Stimulated activated CD8-positive, alpha-beta memory T cell treated with anti-CD3 and anti-CD28 coated beads, Interleukin-15, amount 100 ng/mL, for 24 hours (primary cell): ENCODE measurements around the gene PSMG4.
"Not testable (repeated sequence)": the region's sequence is repeated elsewhere in the genome, so short reads cannot be mapped to it uniquely, and the experiment has no call there.

Experiments used
- DNase-seq: peaks from one replicate; pipeline ENCODE4 v3.0.0-alpha.2; 2020; ENCODE audit warnings: low read depth

Gene PSMG4

DNA sequence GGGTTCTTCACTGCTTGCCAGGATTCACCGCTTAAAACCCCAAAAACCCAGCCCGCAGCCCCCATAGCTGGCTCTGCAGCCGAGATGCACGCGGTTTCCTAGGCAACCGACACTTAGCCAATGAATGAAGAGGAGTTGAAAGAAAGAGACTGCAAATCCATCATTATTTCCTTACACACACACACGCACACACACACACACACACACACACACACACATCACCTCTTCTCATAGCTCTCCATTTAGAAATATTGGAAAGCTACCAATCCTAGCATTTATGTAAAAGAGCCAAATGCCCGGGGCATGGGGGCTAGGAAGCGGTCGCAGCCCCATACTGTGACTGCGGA, 27.9 kb upstream of the PSMG4 start:
- DNase-seq, result no peak

DNA sequence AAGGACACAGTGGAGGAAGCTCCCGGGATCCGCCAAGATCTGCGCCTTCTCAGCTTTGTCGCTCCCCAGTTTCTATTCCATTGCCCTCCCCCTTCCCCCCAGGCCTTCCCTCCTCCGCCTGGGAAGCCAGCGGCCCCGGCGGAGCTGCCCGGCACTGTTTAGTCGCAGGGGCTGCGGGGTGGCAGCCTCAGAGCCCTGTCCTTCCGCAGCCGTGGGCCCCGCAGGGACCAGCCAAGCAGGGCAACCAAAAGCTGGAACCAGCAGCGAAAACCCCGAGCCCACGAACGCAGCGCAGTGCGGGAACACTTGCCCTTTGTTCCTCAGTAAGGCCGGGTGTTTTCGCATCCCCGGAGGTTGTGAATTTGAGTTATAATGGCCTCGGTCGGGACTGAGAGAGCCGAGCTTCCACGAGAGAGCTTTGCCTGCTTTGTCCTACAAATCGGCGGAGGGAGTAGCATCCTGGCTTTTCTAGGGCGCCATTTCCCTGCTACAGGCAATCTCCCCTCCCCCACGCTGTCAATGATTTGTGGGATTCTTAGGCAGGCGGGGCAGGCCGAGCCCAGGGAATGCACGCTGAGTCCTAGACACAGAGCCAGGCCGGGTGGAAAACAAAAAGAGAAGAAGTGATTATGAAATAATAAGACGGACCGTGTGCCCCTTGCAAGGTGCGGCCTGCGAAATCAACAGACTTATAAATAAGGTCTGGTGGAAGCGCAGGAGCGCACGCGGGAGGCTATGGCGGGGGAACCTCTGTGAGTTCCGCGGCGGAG, 27.3 kb upstream of the PSMG4 start:
- no peak for DNase-seq

DNA sequence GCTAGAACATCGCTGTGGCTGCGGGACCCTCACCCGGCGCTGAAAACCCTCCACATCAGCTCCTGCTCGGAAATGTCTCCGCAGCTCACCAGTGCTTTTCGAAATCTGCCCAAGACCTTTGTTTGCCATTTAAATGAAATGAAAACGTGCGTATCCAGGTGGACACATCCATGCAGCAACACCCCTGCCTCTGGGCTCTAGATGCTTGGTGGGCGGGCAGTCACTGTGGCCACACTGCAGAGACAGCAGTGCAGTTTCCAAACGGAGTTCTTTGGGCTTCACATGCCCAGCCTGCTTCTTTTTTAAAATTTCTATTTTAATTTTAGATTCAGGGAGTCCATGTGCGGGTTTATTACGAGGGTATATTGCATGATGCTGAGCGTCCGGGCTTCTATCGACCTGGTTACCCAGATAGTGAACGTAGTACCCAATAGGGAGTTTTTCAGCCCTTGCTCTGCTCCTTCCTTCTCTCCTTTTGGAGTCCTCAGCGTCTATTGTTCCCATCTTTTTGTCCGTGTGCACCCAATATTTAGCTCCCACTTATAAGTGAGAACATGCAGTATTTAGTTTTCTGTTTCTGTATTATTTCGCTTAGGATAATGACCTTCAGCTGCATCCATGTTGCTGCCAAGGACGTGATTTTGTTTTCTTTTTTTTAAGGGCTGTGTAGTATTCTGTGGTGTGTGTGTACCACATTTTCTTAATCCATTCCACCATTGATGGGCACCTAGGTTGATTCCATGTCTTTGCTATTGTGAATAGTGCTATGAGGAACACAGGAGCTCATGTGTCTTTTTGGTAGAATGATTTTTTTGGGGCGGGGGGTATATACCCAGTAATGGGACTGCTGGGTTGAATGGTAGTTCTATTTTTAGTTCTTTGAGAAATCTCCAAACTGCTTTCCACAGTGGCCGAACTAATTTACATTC, 26.5 kb upstream of the PSMG4 start:
- DNase-seq, result no peak

DNA sequence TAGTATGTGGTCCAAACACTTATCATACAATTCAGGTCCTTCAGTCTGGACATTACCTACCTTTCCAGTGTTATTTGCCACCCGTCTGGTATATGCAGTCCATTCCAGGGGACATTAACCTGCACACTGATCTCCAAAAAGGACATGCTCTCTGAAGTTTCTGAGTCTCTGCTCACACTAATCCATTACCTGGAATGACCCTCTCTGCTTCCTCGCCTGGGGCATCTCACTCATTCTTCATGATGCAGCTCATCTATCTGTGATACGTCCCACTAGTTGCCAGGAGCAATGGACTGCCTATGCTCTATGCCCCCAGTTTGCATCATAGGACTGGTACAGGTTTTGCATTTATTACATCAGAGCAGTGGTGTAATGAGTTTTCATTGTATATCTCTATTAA, 25.4 kb upstream of the PSMG4 start:
- no peak for DNase-seq

DNA sequence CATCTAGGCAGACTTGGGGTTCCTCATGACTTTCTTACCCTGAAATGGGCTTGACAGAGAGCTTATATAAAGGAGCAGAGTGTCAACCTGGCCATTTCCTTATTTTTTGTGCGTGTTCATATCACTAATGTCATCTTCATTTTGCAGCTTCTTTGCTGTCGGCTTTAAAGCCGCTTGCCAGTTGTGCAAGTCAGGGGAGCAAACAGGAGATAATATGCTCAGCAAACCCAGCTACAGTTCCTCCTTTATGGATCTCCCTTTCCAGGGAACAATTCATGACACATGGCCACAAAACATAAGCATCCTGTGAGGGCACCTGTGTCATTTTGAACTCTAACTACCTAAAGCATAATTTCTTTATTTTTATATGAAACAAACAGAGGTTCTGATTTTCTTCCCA, 24.8 kb upstream of the PSMG4 start:
- DNase-seq, result no peak

DNA sequence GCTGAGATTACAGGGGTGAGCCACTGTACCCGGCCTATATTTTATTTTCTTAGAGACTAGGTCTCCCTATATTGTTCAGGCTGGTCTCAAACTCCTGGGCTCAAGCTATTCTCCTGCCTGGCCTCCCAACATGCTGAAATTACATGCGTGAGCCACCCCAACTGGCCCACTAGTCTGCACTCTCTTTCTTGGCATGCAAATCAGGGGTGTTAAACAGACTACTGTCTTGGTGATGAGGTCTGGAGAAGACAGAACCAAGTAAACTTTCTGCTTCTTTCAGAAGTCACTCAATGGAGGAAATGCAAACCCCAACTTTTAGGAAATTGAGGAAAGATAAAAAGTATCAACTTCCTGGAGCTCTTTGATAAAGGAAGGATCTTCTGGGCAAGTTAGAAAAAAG, 23.3 kb upstream of the PSMG4 start:
- no peak for DNase-seq

DNA sequence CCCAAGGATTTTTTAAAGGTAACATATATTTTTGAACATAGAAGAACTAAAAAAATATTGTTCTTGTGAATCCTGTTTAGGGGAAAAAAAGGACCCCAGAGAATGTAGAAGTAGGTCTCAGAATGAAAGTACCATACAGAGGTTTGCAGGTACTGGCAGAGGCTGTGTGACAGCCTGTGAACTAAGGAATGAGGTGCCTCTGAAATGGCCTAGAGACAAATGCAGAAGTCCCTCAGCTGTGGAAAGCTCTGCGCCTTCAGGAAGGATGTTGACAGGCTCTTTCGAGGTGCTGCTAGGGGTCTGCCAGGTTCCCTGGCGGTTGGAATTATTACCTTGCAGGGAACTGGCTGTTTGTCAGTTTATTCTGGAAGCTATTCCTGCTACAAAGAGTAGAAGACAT, 22.7 kb upstream of the PSMG4 start:
- DNase-seq, result no peak

DNA sequence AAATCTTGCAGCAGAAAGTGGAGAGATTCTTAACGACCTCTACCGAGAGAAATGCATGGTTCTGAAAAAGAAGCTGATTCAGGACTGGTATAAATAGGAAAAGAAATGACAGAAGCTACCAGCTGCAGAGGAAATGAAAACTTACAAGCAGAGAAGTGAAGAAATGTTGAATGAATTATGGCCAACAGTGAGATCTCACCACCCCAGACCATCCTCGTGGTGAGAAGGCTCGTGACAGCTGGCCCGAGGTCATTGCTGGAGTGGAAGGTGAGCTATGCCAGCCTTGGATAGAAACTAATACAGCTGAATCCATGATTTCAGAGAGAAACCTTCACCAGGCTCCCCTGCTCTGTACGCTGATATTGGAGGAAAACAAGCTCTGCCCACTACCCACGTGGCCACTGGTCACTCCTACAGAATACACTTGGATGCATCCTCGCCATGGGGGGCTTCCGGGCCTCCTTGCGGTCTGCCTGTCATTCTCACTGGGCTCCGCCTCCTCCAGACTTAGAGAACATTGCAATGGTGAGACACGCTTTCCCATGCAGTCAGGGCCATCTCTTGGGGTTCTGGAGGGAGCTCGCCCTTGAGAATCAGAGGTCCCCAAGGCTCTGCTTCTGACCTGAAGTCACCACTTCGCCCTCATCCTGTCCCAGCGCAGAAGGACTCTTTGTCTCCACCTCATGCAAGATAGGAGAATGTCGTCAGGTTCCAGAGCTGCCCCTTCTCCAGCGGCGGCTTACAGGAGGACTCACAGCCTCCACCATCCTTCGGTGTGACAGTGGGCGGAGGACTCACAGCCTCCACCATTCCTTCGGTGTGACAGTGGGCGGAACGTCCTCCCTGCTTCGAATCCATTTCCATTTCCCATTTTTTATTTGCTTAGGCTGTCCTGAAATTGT, 20.7 kb upstream of the PSMG4 start:
- no peak for DNase-seq

DNA sequence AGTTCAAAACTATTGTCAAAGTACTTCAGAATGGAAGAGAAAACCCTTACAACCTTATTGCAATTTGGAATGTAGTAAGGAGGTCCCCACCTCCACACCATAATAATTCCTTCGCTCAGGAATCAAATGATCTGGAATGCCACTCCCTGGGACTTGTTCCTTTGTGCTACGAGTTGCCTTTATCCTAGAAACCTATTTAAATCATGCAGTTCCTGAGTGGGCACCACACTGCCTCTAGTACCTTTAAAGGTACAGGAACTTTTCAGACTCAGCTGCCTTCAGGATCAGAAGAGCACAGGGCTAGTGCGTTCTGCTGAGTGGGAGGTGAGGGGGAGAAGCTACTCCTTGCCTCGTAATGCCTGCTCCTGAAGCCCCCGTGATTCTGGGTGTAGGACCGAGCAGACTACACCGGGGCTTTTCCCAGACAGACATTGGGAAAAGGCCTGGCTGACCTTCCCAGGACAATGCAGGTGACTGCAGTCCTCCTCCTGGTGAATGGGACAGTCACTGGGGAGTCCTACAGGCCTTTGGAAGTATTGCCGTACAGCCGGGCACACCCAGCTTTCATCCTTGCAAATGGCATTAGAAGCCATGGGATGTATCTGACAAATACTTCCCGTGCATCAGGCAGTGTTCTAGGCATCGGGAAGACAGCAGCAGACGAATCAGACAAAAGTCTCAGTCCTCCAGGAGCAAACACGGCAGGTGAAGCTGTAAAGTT, 19.5 kb upstream of the PSMG4 start:
- no peak for DNase-seq

DNA sequence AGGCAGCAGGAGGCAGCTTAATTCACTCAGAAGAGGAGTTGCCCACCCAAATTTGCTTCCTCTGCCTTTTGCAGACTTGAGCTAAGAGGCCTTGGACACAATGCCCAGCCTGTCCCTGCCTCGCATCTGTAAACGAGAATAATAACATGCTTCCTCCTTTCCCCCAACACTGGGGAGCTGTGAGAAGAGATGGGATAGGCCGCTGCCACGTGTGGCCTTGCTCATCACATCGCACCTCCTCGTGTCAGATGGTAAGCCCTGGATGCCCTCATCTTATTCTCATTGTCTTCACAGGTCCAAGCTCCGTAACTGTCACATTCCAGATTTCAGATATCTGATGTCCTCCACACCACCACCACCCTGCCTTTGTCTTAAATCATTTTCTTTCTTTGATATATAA, 18.2 kb upstream of the PSMG4 start:
- DNase-seq, result no peak

DNA sequence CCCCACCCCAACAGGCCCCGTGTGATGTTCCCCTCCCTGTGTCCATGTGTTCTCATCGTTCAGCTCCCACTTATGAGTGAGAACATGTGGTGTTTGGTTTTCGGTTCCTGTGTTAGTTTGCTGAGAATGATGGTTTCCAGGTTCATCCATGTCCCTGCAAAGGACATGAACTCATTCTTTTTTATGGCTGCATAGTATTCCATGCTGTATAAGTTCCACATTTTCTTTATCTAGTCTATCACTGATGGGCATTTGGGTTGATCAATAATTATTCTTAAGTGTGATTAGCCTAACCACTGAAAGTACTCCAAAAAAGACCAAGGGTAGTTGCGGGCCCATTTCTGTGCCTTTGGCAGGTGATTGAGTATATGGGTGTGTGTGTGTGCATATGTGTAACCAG, 17.0 kb upstream of the PSMG4 start:
- DNase-seq, result not testable (repeated sequence)

DNA sequence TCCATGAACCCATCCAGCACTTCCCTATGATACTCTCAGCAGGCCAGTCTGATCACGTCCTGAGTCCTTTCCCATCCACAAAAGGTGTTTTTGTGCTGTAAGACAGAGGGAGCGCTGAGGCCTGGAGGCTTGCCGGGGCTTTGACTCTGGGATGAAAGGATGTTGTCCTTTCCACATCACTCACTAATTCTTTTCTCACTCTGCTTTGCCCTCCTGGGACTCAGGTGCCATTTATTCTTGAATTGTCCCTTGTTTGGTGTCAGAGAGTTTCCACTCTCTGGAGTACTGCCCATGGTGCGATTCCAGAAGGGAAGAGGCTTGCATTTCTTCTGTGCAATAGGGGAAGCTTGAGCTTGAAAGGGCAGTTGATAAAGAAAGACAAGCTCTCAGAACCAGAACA, 16.0 kb upstream of the PSMG4 start:
- no peak for DNase-seq

DNA sequence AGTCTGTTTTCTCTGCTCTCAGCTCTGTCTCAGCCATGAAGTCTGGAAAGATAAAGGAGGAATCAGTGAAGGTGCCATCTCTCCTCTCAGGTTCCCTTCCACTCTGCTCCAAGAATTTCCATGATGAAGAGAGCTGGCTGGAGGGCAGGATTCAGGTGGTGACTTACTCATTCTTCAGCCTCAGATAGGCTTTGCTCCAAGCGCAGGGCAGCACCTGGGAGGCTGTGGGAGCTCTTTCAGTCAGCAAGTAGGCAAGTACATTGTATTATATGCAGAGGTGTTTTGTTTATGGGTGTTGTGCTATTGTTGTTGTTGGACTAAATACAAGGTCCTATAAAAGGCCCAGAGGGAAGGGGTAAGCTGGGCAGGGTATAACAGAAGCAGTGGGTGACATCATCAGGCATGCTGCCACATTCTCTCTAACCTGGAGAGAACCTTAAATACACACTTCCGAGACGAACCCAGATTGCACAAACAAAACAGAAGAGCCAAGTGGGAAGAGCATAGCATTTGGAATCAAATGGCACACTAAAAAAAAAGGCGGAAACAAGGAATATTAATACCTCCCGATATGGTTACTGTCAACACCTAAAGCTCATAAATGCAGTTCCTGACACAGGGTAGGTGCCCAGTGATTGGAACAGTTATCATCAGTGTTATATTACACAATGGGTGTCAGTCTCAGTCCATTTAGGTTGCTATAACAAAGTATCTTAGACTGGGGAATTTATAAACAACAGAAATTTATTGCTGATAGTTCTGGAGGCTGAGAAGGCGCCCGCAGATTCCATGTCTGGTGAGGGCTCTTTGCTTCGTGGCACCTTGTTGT, 14.5 kb upstream of the PSMG4 start:
- DNase-seq, result no peak

DNA sequence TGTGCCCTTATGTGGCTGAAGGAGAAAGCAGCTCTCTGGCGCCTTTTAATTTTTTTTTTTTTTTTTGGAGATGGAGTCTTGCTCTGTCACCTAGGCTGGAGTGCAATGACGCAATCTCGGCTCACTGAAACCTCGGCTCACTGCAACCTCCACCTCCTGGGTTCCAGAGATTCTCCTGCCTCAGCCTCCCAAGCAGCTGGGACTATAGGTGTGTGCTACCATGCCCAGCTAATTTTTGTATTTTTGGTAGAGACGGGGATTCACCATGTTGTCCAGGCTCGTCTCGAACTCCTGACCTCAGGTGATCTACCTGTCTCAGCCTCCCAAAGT, 13.9 kb upstream of the PSMG4 start:
- DNase-seq, result not testable (repeated sequence)

DNA sequence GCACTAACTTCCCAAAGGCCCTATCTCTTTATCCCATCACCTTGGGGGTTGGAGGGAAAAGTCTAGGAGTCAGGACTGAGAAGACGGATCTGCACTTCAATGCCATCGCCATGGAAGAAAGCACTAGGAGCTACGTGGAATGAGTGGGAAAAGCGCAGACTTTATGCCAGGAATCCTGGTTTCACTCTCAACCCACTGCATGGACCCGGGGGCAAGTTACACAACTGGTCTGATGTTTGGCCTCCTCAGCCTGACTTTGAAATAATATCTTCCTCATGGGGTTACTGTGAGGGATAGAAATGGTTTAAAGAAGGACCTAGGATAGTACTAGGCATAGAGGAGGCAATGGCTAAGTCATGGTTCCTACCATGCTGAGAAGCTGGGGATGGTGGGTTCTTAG, 13.5 kb upstream of the PSMG4 start:
- DNase-seq, result no peak

DNA sequence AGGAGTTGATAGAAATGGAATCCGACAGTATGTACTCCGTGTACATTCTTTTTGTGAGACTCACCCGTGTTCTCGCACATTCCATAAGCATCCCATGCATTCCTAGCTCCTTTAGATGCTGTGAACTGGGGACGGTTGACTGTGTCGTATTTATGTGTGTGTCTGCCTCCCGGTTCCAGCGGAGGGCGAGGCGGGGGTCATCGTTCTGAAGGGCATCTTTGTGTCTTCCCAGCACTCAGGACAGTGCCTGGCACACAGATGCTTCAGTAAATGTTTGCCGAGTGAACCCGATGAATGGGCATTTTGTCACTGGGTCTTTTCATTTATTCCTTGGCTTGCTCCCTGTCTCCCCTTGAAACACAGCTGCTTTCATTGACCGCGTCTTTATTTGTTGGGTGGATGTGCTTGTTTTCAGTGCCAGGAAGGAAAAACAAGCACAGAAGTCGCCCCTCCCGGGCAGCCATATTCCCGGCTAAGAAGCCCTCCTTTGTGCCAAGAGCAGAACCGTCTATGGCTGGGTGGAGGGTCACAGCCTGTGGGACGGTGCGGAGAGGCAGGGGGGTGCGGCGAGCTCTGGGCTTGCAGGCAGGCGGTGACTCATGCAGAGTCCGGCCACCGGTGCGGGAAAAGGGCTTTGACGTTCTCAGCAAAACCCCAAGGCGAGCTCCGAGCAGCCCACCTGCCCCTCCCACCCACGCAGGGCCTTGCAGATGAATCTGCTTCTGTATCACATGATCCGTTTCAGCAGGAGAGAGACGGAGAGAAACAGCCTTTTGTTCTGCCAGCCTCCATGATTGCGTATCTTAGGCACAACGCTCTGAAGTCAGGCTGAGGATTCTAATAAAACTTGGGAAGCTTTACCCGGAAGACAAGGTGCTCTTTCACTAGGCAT, 11.2 kb upstream of the PSMG4 start:
- DNase-seq, result no peak

DNA sequence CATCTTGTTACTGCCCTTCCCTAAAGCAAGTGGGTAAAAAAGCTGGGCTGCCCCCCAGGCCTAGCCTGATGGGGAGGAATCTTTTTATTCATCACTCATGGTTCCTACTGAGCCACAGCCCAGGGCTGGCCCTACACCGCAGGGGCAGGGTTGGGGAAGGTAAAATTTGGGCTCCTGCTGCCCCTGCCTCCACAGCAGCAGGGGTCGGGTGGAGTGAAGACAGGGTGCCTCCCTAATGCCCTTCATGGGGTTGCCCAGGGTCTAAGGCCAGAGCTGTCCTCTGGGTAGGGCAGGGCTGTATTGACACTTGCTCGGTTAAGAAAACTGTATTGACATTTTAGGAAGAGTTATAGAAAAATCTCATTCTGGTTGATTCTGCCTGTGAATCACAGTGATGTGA, 8.9 kb upstream of the PSMG4 start:
- DNase-seq, result no peak

DNA sequence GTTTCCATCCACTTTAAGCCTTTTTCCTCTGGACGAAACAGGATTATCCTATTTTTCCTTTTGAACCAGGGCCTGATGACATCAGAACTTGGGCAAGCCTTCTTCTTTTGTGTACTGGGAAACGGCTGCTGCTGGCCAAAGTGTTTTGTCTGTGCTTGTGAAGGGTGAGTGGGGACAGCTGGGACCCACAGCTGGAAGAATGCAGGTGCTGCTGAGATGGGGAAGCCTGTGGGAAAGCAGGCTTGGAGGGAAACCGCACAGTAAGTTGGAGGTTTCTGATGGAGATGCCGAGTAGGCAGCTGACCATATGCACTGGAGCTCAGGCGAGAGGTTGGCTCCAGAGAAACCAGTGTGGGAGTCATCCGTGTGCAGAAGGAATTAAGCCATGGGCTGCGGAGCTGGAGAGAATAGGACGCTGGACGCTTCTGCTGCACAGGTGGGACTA, 8.5 kb upstream of the PSMG4 start:
- DNase-seq, result no peak

DNA sequence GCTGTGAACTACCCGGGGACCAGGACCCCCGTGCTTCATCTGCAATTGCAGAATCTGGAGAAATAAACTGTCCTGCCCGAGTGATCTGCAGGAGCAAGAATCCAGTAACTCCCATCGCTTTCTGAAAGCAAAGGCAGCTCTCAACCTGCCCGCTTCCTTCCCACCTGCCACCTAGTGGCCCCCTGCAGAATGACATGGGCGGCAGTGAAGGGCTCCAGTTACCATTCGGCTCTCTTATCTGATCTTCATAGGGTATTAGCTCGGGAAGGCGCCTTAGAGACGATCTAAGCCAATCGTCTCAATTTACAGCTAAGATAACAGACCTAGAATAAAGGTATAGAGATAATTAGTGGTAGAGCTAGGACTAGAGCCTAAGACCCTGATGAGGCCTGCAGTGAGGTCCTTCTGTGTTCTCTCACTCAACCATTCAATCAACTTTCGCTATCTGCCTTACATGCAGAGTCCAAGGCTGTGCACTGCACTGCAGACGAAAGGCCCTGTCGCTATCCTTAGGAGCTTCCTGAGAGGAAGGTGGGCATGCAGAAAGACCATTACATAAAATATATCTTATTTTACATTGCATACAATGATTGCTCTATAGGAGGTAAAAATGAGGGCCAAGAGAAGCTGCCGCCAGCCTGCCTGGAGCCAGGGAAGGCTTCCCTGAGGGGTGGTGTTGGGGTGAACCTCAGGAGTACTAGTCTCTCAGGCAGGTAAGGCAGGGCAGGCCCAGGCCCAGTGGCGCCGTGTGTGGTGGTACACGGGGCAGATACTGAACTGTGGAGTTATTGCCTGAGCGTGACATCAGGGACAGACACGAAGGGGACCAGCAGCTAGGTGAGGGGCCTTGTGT, 7.1 kb upstream of the PSMG4 start:
- peak; percentile 46 for DNase-seq
